ENCODE results near the gene LYG2.
"Not testable (repeated sequence)": the region's sequence is repeated elsewhere in the genome, so short reads cannot be mapped to it uniquely, and the experiment has no call there.

The LYG2 gene, protein sequence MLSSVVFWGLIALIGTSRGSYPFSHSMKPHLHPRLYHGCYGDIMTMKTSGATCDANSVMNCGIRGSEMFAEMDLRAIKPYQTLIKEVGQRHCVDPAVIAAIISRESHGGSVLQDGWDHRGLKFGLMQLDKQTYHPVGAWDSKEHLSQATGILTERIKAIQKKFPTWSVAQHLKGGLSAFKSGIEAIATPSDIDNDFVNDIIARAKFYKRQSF

GRCh38 chr2:99255491-99256318, at the start of gene LYG2:
Gene LYG2, minus strand, starts transcription at chr2:99255666. Its CDS starts 1,406 bp downstream, at chr2:99254260.
- Histone ChIP-seq H3K79me2 (ENCODE audit: insufficient read depth, low read length) (no peaks in the 10 kb centered on the region), H3K27me3 (ENCODE audit: insufficient read depth, low read length) (no peaks in the 10 kb centered on the region), H3K36me3 (ENCODE audit: insufficient read depth, low read length) (no peaks in the 10 kb centered on the region), H3K27ac (ENCODE audit: low read depth, low read length, poor library complexity, severe bottlenecking) (no peak within 1 kb of the TSS), H3F3A (ENCODE audit: insufficient read depth, low read length) (no peaks in the 10 kb centered on the region), H3K4me1 (ENCODE audit: insufficient read depth, low read length, severe bottlenecking) (no peaks in the 10 kb centered on the region), H3K9me3 (ENCODE audit: low read length) (no peaks in the 10 kb centered on the region), H3K9me2 (ENCODE audit: low read depth, low read length) (no peaks in the 10 kb centered on the region), H4K20me1 (ENCODE audit: insufficient read depth, low read length) (no peaks in the 10 kb centered on the region), H3K4me3 (ENCODE audit: low read depth, low read length, poor library complexity, severe bottlenecking) (no peak within 1 kb of the TSS), H3K9ac (ENCODE audit: low read length) (no peak within 1 kb of the TSS), H2AFZ (ENCODE audit: low read length) (no peak within 1 kb of the TSS), H3K4me2 (ENCODE audit: low read length) (no peak within 1 kb of the TSS)
- TF ChIP-seq EZH2 (IDR thresholded peaks at IDR 0.05; ENCODE audit: borderline replicate concordance, low read length) (no peak), CTCF (IDR thresholded peaks at IDR 0.05; ENCODE audit: low read length) (no peak)

- not testable (repeated sequence) for H3K9me2 ChIP-seq (ENCODE audit: low read depth, low read length); H3K4me1 ChIP-seq (ENCODE audit: insufficient read depth, low read length, severe bottlenecking); H3K27ac ChIP-seq (ENCODE audit: low read depth, low read length, poor library complexity, severe bottlenecking); H4K20me1 ChIP-seq (ENCODE audit: insufficient read depth, low read length); H3F3A ChIP-seq (ENCODE audit: insufficient read depth, low read length); H3K4me3 ChIP-seq (ENCODE audit: low read depth, low read length, poor library complexity, severe bottlenecking); H3K9ac ChIP-seq (ENCODE audit: low read length); H3K4me2 ChIP-seq (ENCODE audit: low read length); H3K27me3 ChIP-seq (ENCODE audit: insufficient read depth, low read length); H2AFZ ChIP-seq (ENCODE audit: low read length); H3K36me3 ChIP-seq (ENCODE audit: insufficient read depth, low read length); H3K9me3 ChIP-seq (ENCODE audit: low read length); H3K79me2 ChIP-seq (ENCODE audit: insufficient read depth, low read length)
Measured at GRCh38 chr2:99301097-99301496, 45.6 kb upstream of the LYG2 start, which contains the start of gene LYG1. Gene LYG1, minus strand, starts transcription at chr2:99301197. Its CDS starts 5,527 bp downstream, at chr2:99295670.

DNA sequence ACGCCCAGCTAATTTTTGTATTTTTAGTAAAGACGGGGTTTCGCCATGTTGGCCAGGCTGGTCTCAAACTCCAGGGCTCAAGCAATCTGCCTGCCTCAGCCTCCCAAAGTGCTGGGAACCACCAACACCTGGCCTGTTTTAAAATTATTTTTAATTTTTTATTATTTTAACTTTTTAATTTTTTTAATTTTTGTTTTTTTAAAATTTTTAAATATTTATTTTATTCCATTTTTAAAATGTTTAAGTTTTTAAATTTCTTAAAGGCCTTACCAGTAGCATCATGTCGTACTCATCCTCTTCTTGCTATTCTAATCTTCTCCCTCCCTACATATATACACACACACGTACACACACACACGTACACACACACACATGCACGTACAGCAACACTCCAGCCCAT, 44.1 kb upstream of the LYG2 start:
- TF ChIP-seq CTCF (IDR thresholded peaks at IDR 0.05; ENCODE audit: low read length) (no peak), EZH2 (IDR thresholded peaks at IDR 0.05; ENCODE audit: borderline replicate concordance, low read length) (no peak)
- Histone ChIP-seq H3K27me3 (ENCODE audit: insufficient read depth, low read length) (no peaks in the 10 kb centered on the region), H3K79me2 (ENCODE audit: insufficient read depth, low read length) (no peaks in the 10 kb centered on the region), H4K20me1 (ENCODE audit: insufficient read depth, low read length) (no peaks in the 10 kb centered on the region), H3K9ac (ENCODE audit: low read length) (no peak overlapping the region), H3K4me2 (ENCODE audit: low read length) (no peak overlapping the region), H3K36me3 (ENCODE audit: insufficient read depth, low read length) (no peaks in the 10 kb centered on the region; the same call in 1 of the 2 replicates), H3K9me2 (ENCODE audit: low read depth, low read length) (no peaks in the 10 kb centered on the region), H3K27ac (ENCODE audit: low read depth, low read length, poor library complexity, severe bottlenecking) (no peak overlapping the region), H3F3A (ENCODE audit: insufficient read depth, low read length) (no peaks in the 10 kb centered on the region), H3K4me3 (ENCODE audit: low read depth, low read length, poor library complexity, severe bottlenecking) (no peak overlapping the region), H2AFZ (ENCODE audit: low read length) (no peak overlapping the region), H3K9me3 (ENCODE audit: low read length) (no peaks in the 10 kb centered on the region), H3K4me1 (ENCODE audit: insufficient read depth, low read length, severe bottlenecking) (no peaks in the 10 kb centered on the region)
